ENCODE results near the gene AVP. TPM values are rescaled to one million over a fixed set of nuclear protein-coding genes. Genes with fewer than 3 reads are reported as not detected.
A peak's percentile ranks its signal among the peaks of the same experiment; 100 is the strongest.

The AVP gene
- total and polyA plus RNA-seq, 2 of the 13 experiments (the other 11 are each of a cell fraction or from before 2014, with no cell fraction given) = 0.12 TPM; not detected in 1

- peak; percentile 18; the same call in 1 of the 2 replicates for TF ChIP-seq POLR2AphosphoS5 (IDR thresholded peaks at IDR 0.05; ENCODE audit: low read depth, low read length)
- TF ChIP-seq SRF (IDR thresholded peaks at IDR 0.05; ENCODE audit: low read depth, low read length) = peak; percentile 92
- peak; percentile 35; the same call in 1 of the 2 replicates for TF ChIP-seq GATAD1 (CRISPR knock-in tag; IDR thresholded peaks at IDR 0.05)
- peak; percentile 63; the same call in 1 of the 2 replicates for TF ChIP-seq ZMYM2 (CRISPR knock-in tag; IDR thresholded peaks at IDR 0.05)
- peak; percentile 78 for TF ChIP-seq PATZ1 (CRISPR knock-in tag; IDR thresholded peaks at IDR 0.05)
- 0 out of 2 replicates have a peak, but pooled peaks have one; percentile 10 for TF ChIP-seq DNMT1 (CRISPR knock-in tag; IDR thresholded peaks at IDR 0.05)
- no peak for TF ChIP-seq PCBP2 (optimal IDR thresholded peaks at IDR 0.05; ENCODE audit: low read depth, low read length, poor library complexity, severe bottlenecking)
- TF ChIP-seq GABPA (IDR thresholded peaks at IDR 0.05; ENCODE audit: low read depth, low read length) = no peak
- no peak for TF ChIP-seq GABPA (CRISPR knock-in tag; IDR thresholded peaks at IDR 0.05; ENCODE audit: low read depth)
- peak; percentile 98 for TF ChIP-seq FOXP4 (CRISPR knock-in tag; IDR thresholded peaks at IDR 0.05)
- TF ChIP-seq GATA4 (IDR thresholded peaks at IDR 0.05; ENCODE audit: borderline replicate concordance, low read depth) = no peak
- TF ChIP-seq ZNF709 (CRISPR knock-in tag; IDR thresholded peaks at IDR 0.05) = no peak
- TF ChIP-seq NR2F6 (IDR thresholded peaks at IDR 0.05) = peak; percentile 77
- peak; percentile 85 for TF ChIP-seq NR2F6 (CRISPR knock-in tag; IDR thresholded peaks at IDR 0.05)
- peak; percentile 88 for TF ChIP-seq ZNF652 (CRISPR knock-in tag; IDR thresholded peaks at IDR 0.05; ENCODE audit: borderline replicate concordance, low read depth)
- TF ChIP-seq SIX4 (CRISPR knock-in tag; IDR thresholded peaks at IDR 0.05) = 0 out of 2 replicates have a peak, but pooled peaks have one; percentile 39
- peak; percentile 61 for TF ChIP-seq ASH2L (IDR thresholded peaks at IDR 0.05; ENCODE audit: insufficient read length, low read depth, low read length)
- TF ChIP-seq ZBTB33 (CRISPR knock-in tag; IDR thresholded peaks at IDR 0.05) = no peak; the same call in 1 of the 2 replicates
- TF ChIP-seq ZNF296 (CRISPR knock-in tag; conservative IDR thresholded peaks at IDR 0.05) = no peak
- peak; percentile 84 for TF ChIP-seq MBD4 (IDR thresholded peaks at IDR 0.05; ENCODE audit: borderline replicate concordance, low read length)
- no peak for TF ChIP-seq IRF1 (CRISPR knock-in tag; IDR thresholded peaks at IDR 0.05; ENCODE audit: low read depth)
- peak; percentile 25; the same call in 1 of the 2 replicates for TF ChIP-seq ELF1 (CRISPR knock-in tag; IDR thresholded peaks at IDR 0.05)
- no peak for TF ChIP-seq ZNF572 (CRISPR knock-in tag; IDR thresholded peaks at IDR 0.05)
Observed at GRCh38 chr20:3103369-3104032, 19.0 kb upstream of the AVP start (continued).

Data from HepG2 (cell line).